ENCODE measurements around the gene NF1. TPM values are rescaled to one million over a fixed set of nuclear protein-coding genes. Genes with fewer than 3 reads are reported as not detected.
"Not testable (repeated sequence)": the region's sequence is repeated elsewhere in the genome, so short reads cannot be mapped to it uniquely, and the experiment has no call there.

The NF1 gene
- total RNA-seq, 1 donor, result 67.0 TPM

GRCh38 chr17:31381165-31381668, 286.4 kb downstream of the NF1 start:
- H3K4me1 ChIP-seq (ENCODE audit: insufficient read depth, low read length), result no peaks in the 10 kb centered on the region
- H3K27me3 ChIP-seq (ENCODE audit: insufficient read depth, low read length), result no peaks in the 10 kb centered on the region
- H3K27ac ChIP-seq (ENCODE audit: low read depth, low read length), result no peak overlapping the region
- no peak overlapping the region for H3K4me2 ChIP-seq (ENCODE audit: insufficient read depth, low read length)
- no peak for DNase-seq (ENCODE audit: insufficient read length, low spot score, missing footprints)
- no peak overlapping the region for H2AFZ ChIP-seq (ENCODE audit: low read length)
- no peaks in the 10 kb centered on the region for H3K79me2 ChIP-seq (ENCODE audit: insufficient read depth, low read length)
- peaks cover 23% of the 10 kb centered on the region for H3K36me3 ChIP-seq (ENCODE audit: insufficient read depth, low read length)
- H3K4me3 ChIP-seq (ENCODE audit: insufficient read depth, low read length), result no peak overlapping the region
- no peak for TF ChIP-seq CTCF (IDR thresholded peaks at IDR 0.05; ENCODE audit: extremely low read depth, low read depth, low read length)
- H4K20me1 ChIP-seq (ENCODE audit: insufficient read depth, low read length), result no peaks in the 10 kb centered on the region
- no peaks in the 10 kb centered on the region for H3K9me3 ChIP-seq (ENCODE audit: low read depth, low read length)

- peaks cover 19% of the 10 kb centered on the region for H3K36me3 ChIP-seq (ENCODE audit: insufficient read depth, low read length)
- H3K4me3 ChIP-seq (ENCODE audit: insufficient read depth, low read length); H3K27me3 ChIP-seq (ENCODE audit: insufficient read depth, low read length); H3K4me1 ChIP-seq (ENCODE audit: insufficient read depth, low read length); DNase-seq (ENCODE audit: insufficient read length, low spot score, missing footprints); H3K27ac ChIP-seq (ENCODE audit: low read depth, low read length); H3K9me3 ChIP-seq (ENCODE audit: low read depth, low read length); H3K79me2 ChIP-seq (ENCODE audit: insufficient read depth, low read length); H4K20me1 ChIP-seq (ENCODE audit: insufficient read depth, low read length); H3K4me2 ChIP-seq (ENCODE audit: insufficient read depth, low read length); H2AFZ ChIP-seq (ENCODE audit: low read length): not testable (repeated sequence)
Observed at GRCh38 chr17:31382668-31383275, 288.0 kb downstream of the NF1 start.

DNA sequence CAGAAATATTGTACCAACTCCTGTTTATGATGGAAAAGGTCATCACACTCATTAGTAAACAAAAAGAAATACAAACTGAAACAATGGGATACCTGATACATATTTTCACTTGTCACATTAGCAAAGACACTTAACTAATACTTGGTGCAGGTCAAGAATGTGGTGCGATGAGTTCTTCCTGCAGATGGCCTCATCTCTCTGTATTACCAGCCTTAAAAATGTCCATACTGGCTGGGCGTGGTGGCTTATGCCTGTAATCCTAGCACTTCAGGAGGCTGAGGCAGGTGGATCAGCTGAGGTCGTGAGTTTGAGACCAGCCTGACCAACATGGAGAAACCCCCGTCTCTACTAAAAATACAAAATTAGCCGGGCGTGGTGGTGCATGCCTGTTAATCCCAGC, 288.7 kb downstream of the NF1 start:
- not testable (repeated sequence) for H3K4me3 ChIP-seq (ENCODE audit: insufficient read depth, low read length); H3K79me2 ChIP-seq (ENCODE audit: insufficient read depth, low read length); H3K27ac ChIP-seq (ENCODE audit: low read depth, low read length); H4K20me1 ChIP-seq (ENCODE audit: insufficient read depth, low read length); H3K27me3 ChIP-seq (ENCODE audit: insufficient read depth, low read length); H3K4me2 ChIP-seq (ENCODE audit: insufficient read depth, low read length); H3K4me1 ChIP-seq (ENCODE audit: insufficient read depth, low read length); H2AFZ ChIP-seq (ENCODE audit: low read length); DNase-seq (ENCODE audit: insufficient read length, low spot score, missing footprints); H3K9me3 ChIP-seq (ENCODE audit: low read depth, low read length)
- H3K36me3 ChIP-seq (ENCODE audit: insufficient read depth, low read length), result peaks cover 12% of the 10 kb centered on the region

- Histone ChIP-seq H3K36me3 (ENCODE audit: insufficient read depth, low read length) (peaks cover 9% of the 10 kb centered on the region), H3K27ac (ENCODE audit: low read depth, low read length) (no peak overlapping the region), H2AFZ (ENCODE audit: low read length) (no peak overlapping the region), H3K4me1 (ENCODE audit: insufficient read depth, low read length) (no peaks in the 10 kb centered on the region), H3K4me3 (ENCODE audit: insufficient read depth, low read length) (no peak overlapping the region), H3K4me2 (ENCODE audit: insufficient read depth, low read length) (no peak overlapping the region), H4K20me1 (ENCODE audit: insufficient read depth, low read length) (peaks cover 4% of the 10 kb centered on the region), H3K79me2 (ENCODE audit: insufficient read depth, low read length) (no peaks in the 10 kb centered on the region), H3K27me3 (ENCODE audit: insufficient read depth, low read length) (peaks cover 17% of the 10 kb centered on the region), H3K9me3 (ENCODE audit: low read depth, low read length) (no peaks in the 10 kb centered on the region)
- DNase-seq (ENCODE audit: insufficient read length, low spot score, missing footprints), result peak; percentile 72
- TF ChIP-seq CTCF (IDR thresholded peaks at IDR 0.05; ENCODE audit: extremely low read depth, low read depth, low read length), result no peak
Observed at GRCh38 chr17:31385428-31386285, 290.9 kb downstream of the NF1 start.
